HepG2 (cell line): ENCODE results near the gene NR1H3. TPM values are rescaled to one million over a fixed set of nuclear protein-coding genes. Genes with fewer than 3 reads are reported as not detected.

Source experiments
- CREBL2 ChIP-seq: sonication (generic); formaldehyde crosslinking; IDR thresholded peaks from 2 replicates; pipeline ENCODE4 v1.8.1; 2023; ENCODE audit warnings: missing genetic modification reagents, mild to moderate bottlenecking, borderline replicate concordance
- DRAP1 ChIP-seq: IDR thresholded peaks from 2 replicates; pipeline ENCODE4 v1.6.1; 2016; ENCODE audit warnings: missing genetic modification reagents, missing compliant biosample characterization
- GRHL1 ChIP-seq: sonication (generic); formaldehyde crosslinking; conservative IDR thresholded peaks from 2 replicates; pipeline ENCODE4 v1.8.0; 2022; ENCODE audit warnings: missing genetic modification reagents
- HDAC6 ChIP-seq: fragments of 200-600 bp; sonication (generic); IDR thresholded peaks from 2 replicates; pipeline ENCODE4 v1.7.0; 2017; ENCODE audit warnings: mild to moderate bottlenecking, antibody characterized with exemption, low read length, low read depth
- HMGA1 ChIP-seq: sonication (generic); formaldehyde crosslinking; conservative IDR thresholded peaks from 2 replicates; pipeline ENCODE4 v1.4.0; 2020; ENCODE audit warnings: missing genetic modification reagents
- KMT2A ChIP-seq: sonication (generic); formaldehyde crosslinking; IDR thresholded peaks from 2 replicates; pipeline ENCODE4 v1.4.0; 2020; ENCODE audit warnings: missing genetic modification reagents
- MXD1 ChIP-seq: sonication (generic); formaldehyde crosslinking; IDR thresholded peaks from 2 replicates; pipeline ENCODE4 v1.4.0; 2020; ENCODE audit warnings: mild to moderate bottlenecking, missing genetic modification reagents
- NFKBIZ ChIP-seq: IDR thresholded peaks from 2 replicates; pipeline ENCODE4 v1.6.1; 2018; ENCODE audit warnings: missing genetic modification reagents, missing compliant biosample characterization
- PHF8 ChIP-seq: sonication (generic); formaldehyde crosslinking; IDR thresholded peaks from 2 replicates; pipeline ENCODE4 v1.5.0; 2020; ENCODE audit warnings: missing genetic modification reagents
- POLR2A ChIP-seq, 2 experiments: IDR thresholded peaks; 2 replicates each; pipeline ENCODE4 v1.6.1; 2011; ENCODE audit warnings: low read depth in 2 of 2, low read length in 2 of 2, mild to moderate bottlenecking in 1 of 2, moderate library complexity in 1 of 2; ENCODE audit not compliant: insufficient read depth in 1 of 2
- PTBP1 ChIP-seq: fragments of 200-400 bp; formaldehyde crosslinking; IDR thresholded peaks from 2 replicates; pipeline ENCODE4 v1.6.1; 2018; ENCODE audit warnings: low read length, low read depth; ENCODE audit not compliant: poor library complexity, severe bottlenecking
- RAD51 ChIP-seq: fragments of 450-650 bp; IDR thresholded peaks from 2 replicates; pipeline ENCODE4 v1.6.1; 2016; ENCODE audit warnings: borderline replicate concordance
- SALL1 ChIP-seq: sonication (generic); formaldehyde crosslinking; IDR thresholded peaks from 2 replicates; pipeline ENCODE4 v1.8.0; 2022; ENCODE audit warnings: mild to moderate bottlenecking, missing genetic modification reagents
- ZNF143 ChIP-seq: sonication (generic); formaldehyde crosslinking; IDR thresholded peaks from 2 replicates; pipeline ENCODE4 v1.4.0; 2020; ENCODE audit warnings: missing genetic modification reagents
- ZNF224 ChIP-seq: sonication (generic); formaldehyde crosslinking; IDR thresholded peaks from 2 replicates; pipeline ENCODE4 v1.5.0; 2020; ENCODE audit warnings: mild to moderate bottlenecking, missing genetic modification reagents
- ZNF512 ChIP-seq: sonication (generic); formaldehyde crosslinking; IDR thresholded peaks from 2 replicates; pipeline ENCODE4 v1.4.0; 2020; ENCODE audit warnings: mild to moderate bottlenecking, missing genetic modification reagents
- ZNF615 ChIP-seq: sonication (generic); formaldehyde crosslinking; IDR thresholded peaks from 2 replicates; pipeline ENCODE4 v1.5.0; 2020; ENCODE audit warnings: mild to moderate bottlenecking, missing genetic modification reagents, borderline replicate concordance
- ZNF646 ChIP-seq: sonication (generic); formaldehyde crosslinking; IDR thresholded peaks from 2 replicates; pipeline ENCODE4 v1.9.0; 2021; ENCODE audit warnings: mild to moderate bottlenecking, missing genetic modification reagents
- ZNF790 ChIP-seq: sonication (generic); formaldehyde crosslinking; IDR thresholded peaks from 2 replicates; pipeline ENCODE4 v1.8.0; 2022; ENCODE audit warnings: missing genetic modification reagents, mild to moderate bottlenecking, borderline replicate concordance
- polyA plus RNA-seq, 8 experiments: library from polyadenylated mRNA; depleted of rRNA in 3 of 8; stranded (reverse) in 7 of 8; unstranded in 1 of 8; fragments of >200 nt; fragmentation: Illumina TruSeq in 4 of 8; extraction: Trizol in 4 of 8; gene quantifications; 2 replicates each; pipeline versions ENCODE4 v1.2.1 to v1.2.3, GENCODE V29; 2011 to 2016; ENCODE audit warnings: low read depth in 4 of 8, missing spikeins in 1 of 8, mixed read lengths in 1 of 8; ENCODE audit not compliant: insufficient read depth in 1 of 8
- total RNA-seq, 5 experiments: library from RNA; depleted of rRNA; stranded (reverse); fragments of >200 nt; fragmentation: Illumina TruSeq; extraction: Trizol; gene quantifications; 2 replicates each; pipeline ENCODE4 v1.2.3, GENCODE V29; 2016; ENCODE audit warnings: low read depth in 1 of 5

NR1H3 gene
- total and polyA plus RNA-seq, 2 of the 13 experiments (the other 11 are each of a cell fraction or from before 2014, with no cell fraction given), result 41.8 to 102 TPM

GRCh38 chr11:47248664-47249377 is 9.0 kb upstream of the NR1H3 start, which contains the start of gene ACP2 (continued):
- TF ChIP-seq ZNF224, result peak; percentile 95
- TF ChIP-seq ZNF615, result peak; percentile 91; the same call in 1 of the 2 replicates
- no peak for TF ChIP-seq ZNF512
- TF ChIP-seq PTBP1, result peak; percentile 88
- peak; percentile 82; the same call in 1 of the 2 replicates for TF ChIP-seq CREBL2
- TF ChIP-seq NFKBIZ, result peak; percentile 95
- peak; percentile 89 to 90 for TF ChIP-seq POLR2A (IDR thresholded peaks at IDR 0.05; ENCODE audit: insufficient read depth in 1 of 2, low read depth in 2 of 2, low read length in 2 of 2)
- no peak for TF ChIP-seq ZNF790
- peak; percentile 97 for TF ChIP-seq KMT2A (CRISPR knock-in tag)
- no peak for TF ChIP-seq ZNF646 (CRISPR knock-in tag)
- TF ChIP-seq DRAP1 (CRISPR knock-in tag), result peak; percentile 74
- TF ChIP-seq GRHL1 (CRISPR knock-in tag), result no peak
- peak; percentile 79 for TF ChIP-seq ZNF143 (CRISPR knock-in tag)
- no peak for TF ChIP-seq HDAC6
- no peak for TF ChIP-seq HMGA1 (CRISPR knock-in tag)
- TF ChIP-seq SALL1 (CRISPR knock-in tag), result peak; percentile 88
- TF ChIP-seq RAD51, result no peak
- TF ChIP-seq MXD1 (CRISPR knock-in tag), result peak; percentile 73
- TF ChIP-seq PHF8 (CRISPR knock-in tag), result peak; percentile 93
